Measurements from ENCODE around the gene WT1. TPM values are rescaled to one million over a fixed set of nuclear protein-coding genes. Genes with fewer than 3 reads are reported as not detected.

The WT1 gene
- total and polyA plus RNA-seq, 2 of the 13 experiments (the other 11 are each of a cell fraction or from before 2014, with no cell fraction given): 0.15 to 0.31 TPM

GRCh38 chr11:32466279-32466915 is 31.1 kb upstream of the WT1 start:
- Histone ChIP-seq H3K27me3 (ENCODE audit: control insufficient read depth in 1 of 2, insufficient read depth in 2 of 2, low read length in 2 of 2) (0 out of 5 replicates have a peak, but pooled peaks cover 0 to 3% of the 10 kb centered on the region in 2 experiments), H3K79me2 (ENCODE audit: insufficient read depth, low read length) (no peaks in the 10 kb centered on the region), H2AFZ (ENCODE audit: low read length) (no peak overlapping the region), H3K9ac (ENCODE audit: insufficient read depth, low read depth, low read length) (no peak overlapping the region), H3K4me3 (replicated peaks in 1 of 3; ENCODE audit: insufficient read depth in 1 of 3, low read depth in 2 of 3, low read length in 3 of 3) (no peak overlapping the region), H3K4me1 (ENCODE audit: insufficient read depth, low read length) (no peaks in the 10 kb centered on the region), H3K4me2 (ENCODE audit: low read depth, low read length) (no peak overlapping the region), H3K9me3 (ENCODE audit: low read length) (no peaks in the 10 kb centered on the region), H3K36me3 (replicated peaks in 1 of 2; ENCODE audit: control insufficient read depth in 1 of 2, insufficient read depth in 2 of 2, low read length in 2 of 2) (no peaks in the 10 kb centered on the region), H4K20me1 (ENCODE audit: insufficient read depth, low read length) (no peaks in the 10 kb centered on the region), H3K27ac (ENCODE audit: extremely low read length, insufficient read depth, low read length) (no peak overlapping the region)
- DNase-seq (ENCODE audit: low spot score) (no peak), FAIRE-seq (no peak), ATAC-seq (no peak)
- in situ Hi-C loops (cut with HindIII; ENCODE audit: extremely low pct_ligation_motif_present, low pct_unique_long_range_greater_than_20kb) (no loop called here), intact Hi-C loops (cut with micrococcal nuclease; ENCODE audit: unreplicated experiment) (no loop called here)
- ChIA-PET CTCF (ENCODE audit: low intra/inter-chr PET ratio, low total read pairs) (no interaction called here), POLR2A (no interaction called here)
- 11% methylated on average over 5 of the region's 5 CpGs for WGBS (ENCODE audit: low lambda C conversion rate)
- no TSS peak for BruUV-seq (replicated peaks)
- no peak for TF ChIP-seq SRSF4 (IDR thresholded peaks at IDR 0.05; ENCODE audit: low read depth, low read length, poor library complexity, severe bottlenecking)
- TF ChIP-seq ZFP41 (CRISPR knock-in tag; IDR thresholded peaks at IDR 0.05; ENCODE audit: borderline replicate concordance): no peak
- no peak for TF ChIP-seq FOXK1 (CRISPR knock-in tag; IDR thresholded peaks at IDR 0.05; ENCODE audit: borderline replicate concordance, low read depth)
- TF ChIP-seq SP4 (CRISPR knock-in tag; IDR thresholded peaks at IDR 0.05): no peak
- no peak for TF ChIP-seq GATA4 (IDR thresholded peaks at IDR 0.05; ENCODE audit: borderline replicate concordance, low read depth)
- TF ChIP-seq ZNF451 (CRISPR knock-in tag; IDR thresholded peaks at IDR 0.05): no peak
- TF ChIP-seq PRDM15 (CRISPR knock-in tag; IDR thresholded peaks at IDR 0.05): no peak
- no peak for TF ChIP-seq ZNF776 (CRISPR knock-in tag; IDR thresholded peaks at IDR 0.05)
- no peak for TF ChIP-seq NR2F2 (IDR thresholded peaks at IDR 0.05; ENCODE audit: borderline replicate concordance, low read depth)
- no peak for TF ChIP-seq ZNF564 (CRISPR knock-in tag; IDR thresholded peaks at IDR 0.05)
- TF ChIP-seq SOX6 (IDR thresholded peaks at IDR 0.05): no peak
- TF ChIP-seq SOX6 (CRISPR knock-in tag; IDR thresholded peaks at IDR 0.05): no peak
- TF ChIP-seq KLF16 (CRISPR knock-in tag; IDR thresholded peaks at IDR 0.05): no peak
- TF ChIP-seq SRSF9 (IDR thresholded peaks at IDR 0.05; ENCODE audit: borderline replicate concordance, insufficient read depth, low read depth, low read length, poor library complexity, severe bottlenecking): no peak
- no peak for TF ChIP-seq BCL6 (CRISPR knock-in tag; IDR thresholded peaks at IDR 0.05)
- TF ChIP-seq PRDM4 (CRISPR knock-in tag; IDR thresholded peaks at IDR 0.05; ENCODE audit: borderline replicate concordance): no peak
- TF ChIP-seq SKI (IDR thresholded peaks at IDR 0.05; ENCODE audit: partially characterized antibody): no peak

Measured in HepG2 (cell line).